D341Med (cell line): ENCODE data around the gene PCSK6.

Experiments
- DNase-seq: peaks from one replicate; pipeline ENCODE4 v3.0.0; 2012; ENCODE audit warnings: low spot score

Gene PCSK6

GRCh38 chr15:101522621-101523559 is 33.4 kb upstream of the PCSK6 start:
- no peak for DNase-seq

- no peak for DNase-seq
These were observed 32.6 kb upstream of the PCSK6 start for GRCh38 chr15:101522091-101522490.

GRCh38 chr15:101521591-101521990 is 32.1 kb upstream of the PCSK6 start:
- DNase-seq: no peak

- no peak for DNase-seq
These were observed 31.6 kb upstream of the PCSK6 start for GRCh38 chr15:101521069-101521468.

- no peak for DNase-seq
These were observed 30.9 kb upstream of the PCSK6 start for GRCh38 chr15:101520395-101520794.

GRCh38 chr15:101517504-101517903 is 28.0 kb upstream of the PCSK6 start:
- no peak for DNase-seq

GRCh38 chr15:101514318-101514717 is 24.8 kb upstream of the PCSK6 start:
- DNase-seq: no peak

- DNase-seq: no peak
These were observed 22.2 kb upstream of the PCSK6 start for GRCh38 chr15:101511717-101512116.

GRCh38 chr15:101510212-101511197 is 21.0 kb upstream of the PCSK6 start:
- no peak for DNase-seq

- no peak for DNase-seq
These were observed 19.8 kb upstream of the PCSK6 start for GRCh38 chr15:101509279-101509678.

GRCh38 chr15:101506491-101506890 is 17.0 kb upstream of the PCSK6 start:
- no peak for DNase-seq

GRCh38 chr15:101505610-101506337 is 16.3 kb upstream of the PCSK6 start:
- DNase-seq: no peak

GRCh38 chr15:101504866-101505609 is 15.5 kb upstream of the PCSK6 start:
- DNase-seq: no peak

- DNase-seq: peak; percentile 4
These were observed 14.9 kb upstream of the PCSK6 start for GRCh38 chr15:101504373-101504772.

- DNase-seq: no peak
These were observed 13.7 kb upstream of the PCSK6 start for GRCh38 chr15:101503296-101503599.

GRCh38 chr15:101502572-101503295 is 13.2 kb upstream of the PCSK6 start:
- DNase-seq: peak; percentile 14

- DNase-seq: peak; percentile 91
These were observed 12.3 kb upstream of the PCSK6 start for GRCh38 chr15:101501703-101502373.

GRCh38 chr15:101500865-101501551 is 11.5 kb upstream of the PCSK6 start:
- DNase-seq: no peak

GRCh38 chr15:101499863-101500713 is 10.6 kb upstream of the PCSK6 start:
- peak; percentile 75 for DNase-seq
